Testis (tissue), 2 donors: Measurements from ENCODE around the gene SLC25A33.

Experiments
- CTCF ChIP-seq, 3 experiments: fragments of 450-650 bp in 2 of 3; fragments of 200-600 bp in 1 of 3; sonication (generic) in 1 of 3; IDR thresholded peaks; one replicate each; pipeline ENCODE4 v1.5.1; 2016 to 2019; ENCODE audit warnings: antibody characterized with exemption in 3 of 3, mild to moderate bottlenecking in 2 of 3, moderate library complexity in 1 of 3
- POLR2A ChIP-seq: fragments of 450-650 bp; IDR thresholded peaks from one replicate; pipeline ENCODE4 v1.6.1; 2017; ENCODE audit warnings: antibody characterized with exemption, mild to moderate bottlenecking, moderate library complexity

- TF ChIP-seq CTCF (IDR thresholded peaks at IDR 0.05) (no peak), POLR2A (no peak)
Observed at GRCh38 chr1:9624081-9624480, 84.8 kb downstream of the SLC25A33 start.
